ENCODE measurements around the gene JARID2.

JARID2 gene

DNA sequence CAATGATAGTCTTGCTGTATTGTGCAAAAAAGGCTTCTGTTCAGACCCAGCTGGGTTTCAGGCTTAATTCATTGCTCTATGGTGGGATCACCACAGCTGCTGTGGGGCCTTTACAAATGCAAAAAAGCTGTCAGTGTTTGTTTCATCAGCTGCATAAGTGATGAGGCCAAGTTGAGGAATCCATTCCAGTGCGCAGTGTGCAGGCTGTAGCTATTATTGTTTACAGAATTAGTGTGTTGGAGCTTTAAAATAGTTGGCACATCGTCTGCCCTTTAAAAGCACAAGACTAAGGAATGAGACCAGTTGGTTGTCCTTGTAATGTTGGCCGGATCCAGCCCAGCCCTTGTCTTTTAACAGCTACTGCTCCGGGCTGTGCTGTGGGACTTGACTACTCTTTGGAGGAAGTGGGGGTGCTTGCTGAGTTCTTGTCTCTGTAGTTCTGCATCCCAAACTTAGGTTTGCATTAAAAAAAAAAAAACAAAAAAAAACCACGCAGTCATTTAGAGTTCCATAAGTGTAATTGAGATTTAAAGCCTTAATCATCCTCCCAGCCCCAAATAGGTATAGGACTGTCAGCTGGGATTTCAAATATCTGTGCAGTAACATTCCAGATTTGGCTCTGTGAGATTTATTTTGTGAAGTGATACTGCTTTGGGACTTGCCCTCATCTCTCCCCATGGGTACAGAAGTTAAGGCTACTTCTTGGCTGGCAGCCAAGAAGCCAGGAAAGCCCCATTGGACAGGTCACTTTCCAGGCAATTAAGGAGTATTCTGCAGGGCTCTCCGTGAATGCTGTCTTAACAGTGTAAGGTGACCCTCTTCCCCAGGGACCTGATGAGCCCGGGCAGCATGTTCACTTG lies 19.3 kb downstream of the JARID2 start:
- DNase-seq (ENCODE audit: low read depth), result no peak

DNA sequence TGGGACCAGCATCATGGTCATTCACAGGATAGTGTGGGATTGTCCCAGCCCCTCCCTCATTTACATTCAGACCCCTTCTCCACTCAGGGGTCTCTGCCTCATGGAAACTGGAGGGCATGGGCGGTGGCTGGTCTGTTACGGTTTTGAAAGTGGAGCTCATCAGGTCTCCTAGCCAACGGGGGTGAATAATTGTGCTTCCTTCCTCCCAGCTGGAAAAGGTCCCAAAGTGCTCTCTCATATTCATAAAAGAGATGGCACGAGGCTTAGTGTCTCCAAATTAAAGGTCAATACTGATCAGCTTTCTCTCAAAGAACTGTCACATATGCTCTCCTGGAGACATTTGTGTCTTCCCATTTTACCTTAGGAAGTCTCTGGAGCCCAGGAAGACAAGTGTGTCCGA lies 19.9 kb downstream of the JARID2 start:
- DNase-seq (ENCODE audit: low read depth), result no peak

DNA sequence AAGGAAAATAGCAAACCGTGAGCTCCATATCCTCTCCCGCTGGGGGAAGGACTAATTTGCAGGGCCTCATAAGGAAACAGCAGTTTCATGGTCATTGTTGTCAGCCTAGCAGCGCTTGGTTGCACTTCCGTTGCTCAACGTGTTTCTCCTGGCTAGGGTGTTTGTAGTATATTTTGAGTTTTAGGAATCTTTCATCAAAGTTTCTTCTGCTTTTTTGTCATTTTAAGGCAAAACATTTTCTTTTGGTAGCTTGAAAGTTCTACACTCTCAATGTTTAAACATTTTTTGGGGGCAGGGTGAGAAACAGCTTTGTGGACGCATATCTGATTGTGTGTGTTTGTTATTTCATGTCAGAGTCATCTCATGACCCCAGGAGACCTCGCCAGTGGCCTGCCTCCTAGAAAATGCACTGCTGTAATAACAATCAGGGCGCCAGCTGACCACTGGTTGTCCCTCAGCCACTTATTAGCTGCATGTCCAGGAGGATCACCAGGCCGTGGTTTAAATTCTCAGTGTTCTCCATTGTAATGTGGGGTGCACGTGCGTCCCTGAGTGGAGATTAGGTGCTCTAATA lies 20.6 kb downstream of the JARID2 start:
- DNase-seq (ENCODE audit: low read depth), result no peak

DNA sequence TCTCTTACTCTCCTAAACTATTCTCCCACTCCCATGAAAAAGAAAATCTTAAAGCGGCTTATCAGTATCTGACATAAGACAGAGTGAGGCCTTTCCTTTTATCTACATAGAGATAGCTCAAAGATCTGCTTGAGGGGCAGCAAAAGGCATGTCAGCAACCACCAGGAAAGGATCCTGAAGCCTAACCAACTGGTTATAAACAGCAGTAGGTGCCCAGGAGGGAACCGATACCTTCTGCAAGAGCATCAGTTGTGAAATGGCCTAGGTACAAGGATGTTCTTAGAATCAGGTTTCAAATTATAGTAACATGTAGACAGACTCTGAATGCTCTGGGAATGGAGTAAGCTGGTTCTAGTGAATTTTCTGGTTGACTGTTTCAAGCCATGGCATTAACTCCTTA lies 21.4 kb downstream of the JARID2 start:
- DNase-seq (ENCODE audit: low read depth), result no peak

DNA sequence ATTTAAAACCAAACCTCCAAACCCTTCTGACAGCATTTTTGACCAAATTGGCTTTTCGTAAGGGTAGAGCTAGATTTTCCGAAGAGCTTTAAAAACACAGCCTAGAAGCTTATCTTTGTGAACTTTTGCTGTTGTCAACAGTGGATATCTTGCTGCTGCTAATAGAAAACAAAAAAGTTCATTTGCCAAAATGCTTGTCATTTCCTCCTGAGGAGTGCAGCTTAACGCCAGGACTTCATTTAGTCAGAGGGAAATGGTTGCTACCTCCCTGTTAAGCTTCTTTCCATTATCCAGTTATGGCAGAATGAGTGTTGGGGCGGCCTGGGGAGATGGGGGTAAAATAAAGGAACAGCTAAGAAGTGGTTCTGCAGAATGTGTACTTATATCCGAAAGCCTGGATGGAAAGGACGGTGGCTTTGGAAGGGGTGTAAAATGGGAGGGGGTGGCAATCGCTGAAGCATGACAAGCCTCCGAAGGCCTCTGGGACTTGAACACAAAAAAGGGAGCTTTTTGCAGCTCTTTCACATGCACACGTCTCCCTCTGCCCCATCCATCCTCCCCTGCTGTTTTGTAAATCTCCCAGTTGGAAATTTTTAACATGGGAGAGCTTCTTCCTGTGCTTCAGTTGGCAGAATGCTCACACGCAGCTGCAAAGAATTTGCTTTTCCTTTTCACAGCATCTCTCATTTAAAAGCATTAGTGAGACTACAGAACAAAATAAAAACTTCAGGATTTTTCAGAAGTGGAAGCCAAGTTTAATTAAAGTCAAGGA lies 22.5 kb downstream of the JARID2 start:
- no peak for DNase-seq (ENCODE audit: low read depth)

DNA sequence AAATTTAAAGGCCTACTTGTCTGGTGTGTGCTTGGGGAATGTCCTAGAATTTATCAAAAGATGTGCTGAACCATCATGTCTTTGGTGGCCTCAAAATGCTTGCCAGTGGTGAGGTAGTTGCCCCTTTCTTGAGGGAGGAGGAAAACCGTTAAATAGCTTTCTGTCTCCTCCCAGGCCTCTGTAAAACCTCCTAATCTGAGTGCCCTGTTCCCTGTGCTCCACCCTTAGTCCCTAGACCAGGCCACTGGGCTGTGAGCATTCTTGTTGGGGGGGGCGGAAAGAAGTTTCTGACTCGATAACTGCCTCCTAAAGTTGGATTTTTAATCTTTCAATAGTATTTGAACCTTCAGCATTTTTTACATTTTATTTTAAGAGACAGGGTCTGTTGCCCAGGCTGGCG lies 23.1 kb downstream of the JARID2 start:
- no peak for DNase-seq (ENCODE audit: low read depth)

DNA sequence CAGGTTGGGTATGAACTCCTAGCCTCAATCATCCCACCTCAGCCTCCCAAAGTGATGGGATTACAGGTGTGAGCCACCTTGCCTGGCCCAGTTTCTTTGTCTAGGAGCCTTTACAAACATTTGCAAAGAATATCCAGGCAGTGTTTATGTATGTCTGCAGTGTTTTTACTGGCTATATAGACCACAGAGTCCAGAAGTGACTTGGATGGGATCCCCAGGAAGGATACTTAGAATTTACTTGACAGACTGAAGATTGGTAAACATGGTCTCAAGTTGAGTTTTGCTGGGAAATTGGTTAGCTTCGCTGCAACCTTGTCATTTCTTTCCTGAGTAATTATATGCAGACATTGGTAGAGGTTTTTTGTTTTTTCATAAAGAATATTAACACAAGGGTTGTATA lies 23.8 kb downstream of the JARID2 start:
- no peak for DNase-seq (ENCODE audit: low read depth)

DNA sequence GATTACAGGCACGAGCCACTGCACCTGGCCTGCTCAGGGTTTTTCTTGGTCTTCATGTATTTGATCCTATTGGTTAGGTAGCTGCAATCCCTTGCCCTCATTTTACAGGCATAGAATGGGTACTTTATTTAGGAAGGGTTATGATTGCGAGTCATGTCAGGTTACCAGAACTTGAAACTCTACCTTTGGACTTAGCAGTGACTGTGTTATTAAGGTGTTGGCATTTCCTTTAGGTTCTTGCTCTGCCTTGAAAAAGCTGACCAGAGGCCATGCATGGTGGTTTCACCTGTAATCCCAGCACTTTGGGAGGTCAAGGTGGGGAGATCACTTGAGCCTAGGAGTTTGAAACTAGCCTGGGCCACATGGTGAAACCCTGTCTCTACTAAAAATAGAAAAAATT lies 24.5 kb downstream of the JARID2 start:
- DNase-seq (ENCODE audit: low read depth), result no peak

DNA sequence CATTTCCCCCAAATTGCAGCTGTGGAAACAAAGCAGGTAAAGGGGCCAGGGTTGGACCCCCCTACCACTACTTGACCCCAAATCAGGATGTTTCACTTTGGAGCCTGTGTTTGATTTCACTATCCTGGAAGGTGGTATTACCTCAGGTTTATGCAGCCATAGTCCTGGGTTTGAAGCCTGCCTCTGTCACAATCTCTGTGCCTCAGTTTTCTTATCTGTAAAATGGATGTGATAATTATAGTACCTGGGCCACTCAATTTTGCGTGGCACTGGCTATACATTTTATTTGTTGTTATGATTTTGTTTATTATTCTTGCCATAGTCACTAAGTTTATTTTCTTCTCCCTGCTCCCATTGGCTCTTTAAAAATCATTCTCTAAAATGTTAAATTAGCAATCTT lies 26.7 kb downstream of the JARID2 start:
- DNase-seq (ENCODE audit: low read depth), result no peak

DNA sequence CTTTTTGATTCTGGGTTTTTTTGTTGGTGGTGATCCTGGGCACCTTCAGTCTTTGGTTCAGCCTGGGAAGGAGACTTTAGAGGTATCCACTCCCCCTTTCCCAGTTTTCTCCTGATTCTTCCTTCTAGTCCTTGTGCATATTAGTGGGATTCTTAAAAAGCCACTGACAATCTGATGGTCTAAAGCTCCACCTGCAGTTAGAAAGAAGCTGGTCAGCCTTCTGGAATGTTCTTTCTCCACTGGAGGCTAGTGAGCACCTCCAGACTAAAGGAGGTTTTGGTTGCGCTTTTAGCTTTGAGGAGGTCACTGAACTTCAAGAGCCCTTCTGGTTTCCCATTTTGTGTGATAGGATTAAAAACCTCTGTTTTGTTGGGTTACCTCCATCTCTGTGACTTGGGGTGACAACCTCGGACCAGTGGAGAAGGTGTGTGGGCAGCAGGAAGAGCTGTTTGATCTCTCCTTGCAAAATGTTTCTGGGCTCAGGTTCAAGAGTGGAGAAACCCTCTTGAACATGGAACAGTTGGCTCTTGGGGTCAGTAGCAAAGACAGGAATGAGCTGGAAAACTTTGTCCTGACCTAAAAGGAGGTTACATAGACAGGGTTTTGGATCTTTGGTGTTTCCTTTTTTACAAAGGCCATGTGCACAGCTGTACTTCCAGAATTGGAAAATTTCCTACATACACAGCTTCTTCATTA lies 29.0 kb downstream of the JARID2 start:
- DNase-seq (ENCODE audit: low read depth), result no peak

DNA sequence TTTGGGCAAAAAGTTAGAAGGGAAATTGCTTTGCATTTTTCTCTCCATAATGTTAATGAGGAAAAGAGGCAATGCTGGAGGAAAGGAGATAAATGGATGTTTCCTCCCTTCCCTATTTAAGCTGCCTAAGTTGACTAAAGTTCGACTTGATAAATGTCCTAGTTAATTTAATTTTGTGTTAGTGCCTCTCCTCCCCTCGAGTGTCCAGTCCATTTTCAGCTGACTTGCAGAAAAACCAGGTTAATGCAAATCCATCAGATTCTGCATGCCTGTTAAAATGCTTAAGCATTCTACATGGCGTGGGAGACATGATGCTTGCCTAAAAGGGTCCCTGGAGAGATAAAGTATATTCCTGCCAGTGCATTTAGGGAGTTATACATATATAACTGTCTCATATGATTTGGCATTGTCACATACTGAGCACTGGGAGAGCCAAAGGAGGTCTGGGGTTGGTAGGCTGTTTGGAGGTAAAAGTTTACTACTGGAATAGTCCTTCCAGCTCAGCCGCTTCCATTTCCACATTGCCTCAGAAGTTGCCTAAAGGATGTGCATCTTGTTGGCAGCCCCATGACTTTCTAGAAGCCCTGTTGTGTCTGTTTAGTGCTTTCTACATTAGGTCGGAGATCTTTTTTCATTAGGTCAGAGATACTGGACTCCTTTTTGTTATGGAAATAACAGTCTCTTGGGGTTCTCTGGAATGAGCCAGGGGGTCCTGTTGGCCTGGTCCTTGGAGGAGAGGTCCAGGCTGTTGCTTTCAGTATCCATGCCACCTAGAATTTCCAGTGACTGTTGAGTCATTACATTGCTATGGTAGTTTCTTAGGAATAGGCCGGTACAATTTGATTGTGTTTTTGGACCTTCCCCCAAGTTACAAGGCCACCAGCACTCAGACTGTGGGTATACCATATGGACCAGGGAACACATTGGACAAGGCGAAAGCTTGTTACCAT lies 30.4 kb downstream of the JARID2 start:
- no peak for DNase-seq (ENCODE audit: low read depth)

DNA sequence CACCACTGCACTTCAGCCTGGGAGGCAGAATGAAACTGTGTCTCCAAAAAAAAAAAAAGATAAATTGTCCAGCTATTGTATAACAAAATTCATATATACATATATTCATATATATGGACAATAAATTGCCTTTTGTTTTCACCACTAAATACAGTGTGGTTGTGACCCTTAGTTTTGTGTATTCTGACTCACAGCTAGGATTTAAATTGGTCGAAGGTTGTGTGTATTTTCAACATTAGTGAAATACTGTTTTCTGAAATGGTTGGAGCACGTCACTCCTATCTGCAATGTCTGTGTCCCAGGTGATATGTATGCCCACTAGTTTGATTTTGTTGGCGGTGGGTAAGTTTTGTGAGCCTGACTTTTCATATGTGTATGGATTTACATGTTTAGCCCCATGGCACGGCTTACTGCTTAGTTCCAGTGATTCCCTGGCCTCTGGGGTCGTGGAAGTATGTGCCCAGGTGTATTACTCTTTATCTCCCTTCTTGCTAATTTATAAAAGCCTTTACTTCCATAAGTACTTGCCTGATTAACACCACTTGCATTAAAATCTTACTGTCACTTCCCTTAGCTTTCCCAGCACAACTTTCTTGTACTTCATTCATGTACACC lies 33.3 kb downstream of the JARID2 start:
- DNase-seq (ENCODE audit: low read depth), result no peak

DNA sequence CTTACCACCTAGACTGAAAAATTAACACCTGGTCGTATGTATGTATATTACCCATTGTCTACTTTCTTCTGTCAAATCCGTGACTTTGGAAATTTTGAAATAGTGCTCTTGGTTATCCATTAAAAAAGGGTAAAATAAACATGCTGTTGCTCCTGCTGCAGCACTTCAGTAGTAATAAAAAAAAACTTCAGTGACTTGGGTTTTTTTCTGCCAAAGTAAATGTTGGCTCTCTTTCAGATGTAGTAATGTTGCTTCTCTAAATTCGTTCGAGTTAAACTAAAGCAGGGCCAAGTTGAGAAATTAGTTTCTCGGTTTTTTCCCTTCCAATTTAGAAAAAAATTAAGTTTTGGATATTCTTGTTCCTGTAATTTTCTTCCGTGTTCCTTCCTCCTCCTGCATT lies 34.2 kb downstream of the JARID2 start:
- no peak for DNase-seq (ENCODE audit: low read depth)

DNA sequence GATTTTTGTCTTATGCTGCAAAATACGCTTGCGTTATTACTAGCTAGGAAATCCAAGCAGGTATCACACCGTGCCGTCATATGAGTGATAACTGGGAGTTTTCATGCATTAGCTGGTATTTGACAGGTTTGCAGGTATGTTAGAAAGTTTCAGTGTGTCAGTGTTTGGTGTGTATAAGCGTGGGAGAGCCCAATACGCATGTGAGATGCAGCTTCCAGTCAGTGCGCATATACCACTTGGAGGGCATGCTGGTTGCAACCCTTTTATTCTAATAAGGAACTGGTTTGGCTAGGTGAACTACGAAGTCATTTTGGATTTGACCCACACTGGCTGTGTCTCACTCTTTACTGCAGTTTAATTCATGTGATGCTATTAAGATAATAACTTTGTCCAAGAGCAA lies 35.1 kb downstream of the JARID2 start:
- no peak for DNase-seq (ENCODE audit: low read depth)

DNA sequence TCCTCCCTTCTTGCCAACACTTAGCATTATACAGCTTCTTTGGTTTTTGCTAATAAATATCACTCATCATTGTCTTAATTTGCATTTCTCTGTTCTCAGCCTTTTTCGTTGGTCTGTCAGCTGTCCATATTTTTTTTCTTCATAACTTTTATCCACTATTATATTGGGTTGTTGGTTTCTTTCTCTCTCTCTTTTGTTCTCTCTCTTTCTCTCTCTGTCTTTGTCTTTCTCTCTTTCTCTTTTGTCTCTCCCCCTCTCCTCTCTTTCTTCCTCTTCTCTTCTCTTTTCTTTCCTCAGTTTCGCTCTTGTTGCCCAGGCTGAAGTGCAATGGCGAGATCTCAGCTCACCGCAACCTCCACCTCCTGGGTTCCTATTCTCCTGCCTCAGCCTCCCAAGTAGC lies 36.5 kb downstream of the JARID2 start:
- DNase-seq (ENCODE audit: low read depth), result no peak

DNA sequence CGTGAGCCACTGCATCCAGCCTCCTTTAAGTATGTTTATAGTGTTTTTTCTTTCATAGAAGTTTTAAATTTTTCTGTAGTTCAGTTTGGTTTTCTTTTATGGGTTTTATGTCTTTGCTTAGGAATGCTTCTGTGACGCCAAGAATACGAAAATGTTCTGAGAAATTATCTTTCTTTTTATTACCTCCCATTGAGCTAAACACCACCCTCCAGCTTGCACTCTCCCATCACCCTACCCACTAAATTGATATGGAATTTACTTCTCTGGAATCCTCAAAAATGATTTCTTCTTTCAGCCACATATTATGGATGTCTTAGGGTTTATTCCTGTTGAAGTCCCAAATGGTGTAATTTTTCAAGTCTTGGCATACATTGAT lies 38.1 kb downstream of the JARID2 start:
- no peak for DNase-seq (ENCODE audit: low read depth)

DNA sequence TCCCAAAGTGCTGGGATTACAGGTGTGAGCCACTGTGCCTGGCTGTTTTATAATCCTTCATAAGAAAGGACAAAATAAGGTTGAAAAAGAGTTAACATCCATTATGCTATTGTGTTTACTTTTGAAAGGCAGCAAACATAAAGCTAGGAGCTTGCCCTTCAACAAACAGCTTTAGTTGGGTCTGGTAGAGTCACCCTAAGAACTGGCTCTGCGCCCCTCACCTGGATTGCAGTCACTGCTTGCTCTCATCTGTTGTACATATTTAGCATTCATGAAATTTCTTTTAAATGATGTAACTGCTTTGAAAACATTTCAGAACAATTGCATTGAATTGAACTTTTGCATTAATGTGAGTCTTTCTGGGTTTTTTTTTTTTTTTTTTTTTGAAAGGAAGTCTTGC lies 38.9 kb downstream of the JARID2 start:
- DNase-seq (ENCODE audit: low read depth), result no peak

DNA sequence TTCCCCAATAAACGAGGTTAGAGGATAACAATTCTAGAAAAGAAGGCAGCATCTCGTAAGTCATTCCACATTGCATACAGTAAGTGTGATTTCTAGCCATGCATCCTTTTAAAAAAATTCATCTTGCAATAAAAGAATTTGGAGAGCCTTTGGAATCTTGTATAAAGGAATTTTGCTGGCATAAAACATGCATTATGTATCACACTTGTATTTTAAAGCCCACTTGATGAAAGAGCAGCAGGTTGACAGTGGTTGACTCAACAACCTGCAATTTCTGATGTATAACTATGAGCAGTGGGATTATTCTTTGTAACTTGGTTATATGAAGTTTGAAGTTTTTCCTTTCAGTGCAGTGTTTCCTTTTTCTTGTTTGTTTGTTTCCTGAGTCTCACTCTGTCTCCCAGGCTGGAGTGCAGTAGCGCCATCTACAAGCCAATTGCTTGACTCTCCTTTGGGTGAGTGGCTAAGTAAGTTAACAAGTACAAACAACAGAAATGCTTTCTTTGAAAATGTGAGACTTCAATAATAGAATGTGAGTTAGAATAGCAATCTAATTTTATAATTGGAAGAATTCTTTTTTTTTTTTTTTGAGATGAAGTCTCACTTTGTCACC lies 39.9 kb downstream of the JARID2 start:
- DNase-seq (ENCODE audit: low read depth), result no peak

DNA sequence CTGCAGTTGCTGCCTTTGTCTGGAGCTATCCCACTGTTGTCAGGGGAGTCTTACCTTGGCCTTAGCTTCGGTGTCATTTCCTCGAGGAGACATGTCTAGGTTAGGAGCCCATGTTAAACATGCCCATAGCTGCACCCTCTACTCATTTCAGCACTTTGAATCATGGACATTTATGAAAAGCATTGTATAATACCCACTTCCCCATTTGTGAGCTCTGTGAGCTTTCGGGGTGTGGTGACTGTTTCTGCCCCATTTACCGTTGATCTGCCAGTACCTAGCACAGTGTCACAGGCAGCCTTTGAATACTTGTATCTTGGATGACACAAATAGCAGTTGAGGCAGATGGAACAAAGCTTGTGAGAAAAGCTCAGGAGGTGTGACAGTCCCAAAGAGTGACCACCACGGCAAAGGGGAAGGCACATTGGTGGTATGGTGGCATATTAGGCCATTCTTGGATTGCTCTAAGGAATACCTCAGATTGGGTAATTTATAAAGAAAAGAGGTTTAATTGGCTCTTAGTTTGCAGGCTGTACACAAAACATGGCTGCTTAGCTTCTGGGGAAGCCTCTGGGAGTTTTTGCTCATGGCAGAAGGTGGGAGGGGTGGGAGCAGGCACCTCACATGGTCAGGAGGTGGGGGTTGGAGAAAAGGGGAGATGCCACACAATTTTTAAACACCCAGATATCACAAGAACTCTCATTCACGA lies 42.0 kb downstream of the JARID2 start:
- DNase-seq (ENCODE audit: low read depth), result no peak

DNA sequence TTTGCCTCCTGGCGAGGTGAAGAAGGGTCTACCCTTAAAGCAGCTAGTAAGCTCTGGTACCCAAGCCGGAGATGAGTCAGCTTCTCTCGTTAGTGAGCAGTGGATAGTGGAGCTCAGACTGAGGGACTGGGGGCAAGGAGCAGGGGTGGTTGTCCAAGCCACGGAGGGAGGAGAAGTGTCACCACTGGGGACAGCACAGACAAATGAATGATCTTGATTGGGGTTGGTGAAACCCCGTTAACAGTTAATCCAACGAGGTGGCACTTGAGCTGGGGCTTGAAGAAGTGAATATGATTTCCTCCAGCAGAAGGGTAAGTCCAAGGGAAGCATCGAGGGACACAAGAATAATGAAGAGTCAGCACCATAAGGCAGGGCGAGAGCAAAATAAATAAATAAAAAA lies 43.0 kb downstream of the JARID2 start:
- no peak for DNase-seq (ENCODE audit: low read depth)
